Measurements from ENCODE around the gene GALNTL6.

GRCh38 chr4:172716291-172716690 lies 903.1 kb downstream of the GALNTL6 start:
- TF ChIP-seq, protein P1, sequence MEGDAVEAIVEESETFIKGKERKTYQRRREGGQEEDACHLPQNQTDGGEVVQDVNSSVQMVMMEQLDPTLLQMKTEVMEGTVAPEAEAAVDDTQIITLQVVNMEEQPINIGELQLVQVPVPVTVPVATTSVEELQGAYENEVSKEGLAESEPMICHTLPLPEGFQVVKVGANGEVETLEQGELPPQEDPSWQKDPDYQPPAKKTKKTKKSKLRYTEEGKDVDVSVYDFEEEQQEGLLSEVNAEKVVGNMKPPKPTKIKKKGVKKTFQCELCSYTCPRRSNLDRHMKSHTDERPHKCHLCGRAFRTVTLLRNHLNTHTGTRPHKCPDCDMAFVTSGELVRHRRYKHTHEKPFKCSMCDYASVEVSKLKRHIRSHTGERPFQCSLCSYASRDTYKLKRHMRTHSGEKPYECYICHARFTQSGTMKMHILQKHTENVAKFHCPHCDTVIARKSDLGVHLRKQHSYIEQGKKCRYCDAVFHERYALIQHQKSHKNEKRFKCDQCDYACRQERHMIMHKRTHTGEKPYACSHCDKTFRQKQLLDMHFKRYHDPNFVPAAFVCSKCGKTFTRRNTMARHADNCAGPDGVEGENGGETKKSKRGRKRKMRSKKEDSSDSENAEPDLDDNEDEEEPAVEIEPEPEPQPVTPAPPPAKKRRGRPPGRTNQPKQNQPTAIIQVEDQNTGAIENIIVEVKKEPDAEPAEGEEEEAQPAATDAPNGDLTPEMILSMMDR (IDR thresholded peaks at IDR 0.05; ENCODE audit: insufficient read depth, low read length, poor library complexity, severe bottlenecking), result no peak
- TF ChIP-seq EZH2phosphoT487 (conservative IDR thresholded peaks at IDR 0.05; ENCODE audit: low read length), result no peak
